ES-I3 (cell line): Measurements from ENCODE around the gene GPR12.
"Not testable (repeated sequence)": the region's sequence is repeated elsewhere in the genome, so short reads cannot be mapped to it uniquely, and the experiment has no call there.

Experiments
- H3K36me3 ChIP-seq: 2 replicates; pipeline ENCODE4 v1.6.1; 2013; ENCODE audit warnings: mild to moderate bottlenecking, low read length, control low read depth, moderate library complexity; ENCODE audit not compliant: insufficient read depth
- H3K4me1 ChIP-seq: 2 replicates; pipeline ENCODE4 v1.6.1; 2013; ENCODE audit warnings: mild to moderate bottlenecking, control low read depth, low read length; ENCODE audit not compliant: insufficient read depth
- H3K9ac ChIP-seq: 2 replicates; pipeline ENCODE4 v1.6.1; 2013; ENCODE audit warnings: low read depth, mild to moderate bottlenecking, low read length, moderate library complexity
- H3K9me3 ChIP-seq: 2 replicates; pipeline ENCODE4 v1.6.1; 2013; ENCODE audit warnings: mild to moderate bottlenecking, low read length, moderate library complexity; ENCODE audit not compliant: control insufficient read depth, insufficient read depth

The GPR12 gene

DNA sequence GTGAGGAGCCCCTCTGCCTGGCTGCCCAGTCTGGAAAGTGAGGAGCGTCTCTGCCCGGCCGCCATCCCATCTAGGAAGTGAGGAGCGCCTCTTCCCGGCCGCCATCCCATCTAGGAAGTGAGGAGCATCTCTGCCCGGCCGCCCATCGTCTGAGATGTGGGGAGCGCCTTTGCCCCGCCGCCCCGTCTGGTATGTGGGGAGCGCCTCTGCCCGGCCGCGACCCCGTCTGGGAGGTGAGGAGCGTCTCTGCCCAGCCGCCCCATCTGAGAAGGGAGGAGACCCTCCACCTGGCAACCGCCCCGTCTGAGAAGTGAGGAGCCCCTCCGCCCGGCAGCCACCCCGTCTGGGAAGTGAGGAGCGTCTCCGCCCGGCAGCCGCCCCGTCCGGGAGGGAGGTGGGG, 37.0 kb downstream of the GPR12 start:
- not testable (repeated sequence) for H3K36me3 ChIP-seq, H3K9ac ChIP-seq, H3K4me1 ChIP-seq, H3K9me3 ChIP-seq

DNA sequence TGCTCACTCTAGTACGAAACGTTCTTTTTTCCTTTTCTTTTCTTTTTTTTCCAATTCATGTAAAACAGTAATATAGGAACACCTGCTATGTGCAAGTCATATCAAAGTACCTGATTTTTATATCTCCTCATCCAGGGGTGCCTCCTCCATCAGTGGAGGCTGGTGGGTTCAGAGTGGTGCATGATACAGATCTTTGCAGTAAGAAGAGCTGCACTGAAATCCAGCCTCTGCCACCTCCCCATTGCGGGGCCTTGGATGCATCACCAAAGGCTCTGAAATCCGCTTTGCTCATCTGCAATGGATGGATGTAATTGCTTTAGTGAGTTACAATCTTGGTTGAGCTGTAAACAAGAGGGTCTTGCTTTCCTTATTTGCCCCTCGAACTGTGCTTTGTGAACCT, 38.3 kb downstream of the GPR12 start:
- Histone ChIP-seq H3K9me3 (no peaks in the 10 kb centered on the region), H3K9ac (no peak overlapping the region), H3K36me3 (no peaks in the 10 kb centered on the region), H3K4me1 (no peaks in the 10 kb centered on the region; the same call in 1 of the 2 replicates)

DNA sequence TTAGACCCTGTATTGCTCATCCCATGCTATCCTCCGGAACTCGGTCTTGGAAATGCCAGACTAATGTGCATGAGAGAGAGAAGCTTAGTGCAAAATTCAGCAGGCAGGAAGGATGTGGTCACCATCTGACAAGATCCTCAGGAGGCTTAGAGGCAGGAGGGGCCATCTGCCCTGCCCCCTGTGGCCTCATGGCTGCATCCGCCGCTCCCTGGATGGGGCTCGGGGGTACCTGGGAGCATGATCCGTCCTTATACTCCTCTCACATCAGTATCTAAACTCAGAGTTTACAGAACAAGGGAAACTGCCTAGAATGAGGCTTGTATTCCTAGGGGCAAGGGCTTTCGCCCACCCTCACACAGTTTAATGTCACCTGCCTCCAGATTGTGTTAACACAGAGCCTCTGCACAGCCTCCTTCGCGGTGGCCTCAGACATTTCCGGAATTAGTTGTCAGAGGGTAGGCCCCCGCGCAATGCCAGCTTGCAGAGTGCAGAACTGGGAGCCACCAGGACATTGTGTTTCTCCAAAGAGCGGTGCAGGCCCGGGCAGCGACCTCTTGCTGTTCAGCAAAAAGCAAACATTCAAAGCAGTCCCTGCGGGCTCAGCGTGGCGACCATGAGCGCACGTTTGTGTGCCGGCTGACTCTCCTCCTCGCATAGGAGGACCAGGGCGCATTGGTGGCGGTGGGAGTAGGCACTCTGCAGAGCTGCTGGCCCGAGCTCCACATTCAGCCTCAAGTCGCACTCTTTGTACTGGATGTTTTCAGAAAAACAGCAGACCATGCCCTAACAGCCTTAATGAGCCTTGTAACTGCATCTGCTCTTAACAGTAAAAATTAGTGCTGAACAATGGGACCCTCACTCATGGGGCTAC, 39.1 kb downstream of the GPR12 start:
- Histone ChIP-seq H3K4me1 (no peaks in the 10 kb centered on the region; the same call in 1 of the 2 replicates), H3K36me3 (no peaks in the 10 kb centered on the region), H3K9ac (no peak overlapping the region), H3K9me3 (no peaks in the 10 kb centered on the region)

DNA sequence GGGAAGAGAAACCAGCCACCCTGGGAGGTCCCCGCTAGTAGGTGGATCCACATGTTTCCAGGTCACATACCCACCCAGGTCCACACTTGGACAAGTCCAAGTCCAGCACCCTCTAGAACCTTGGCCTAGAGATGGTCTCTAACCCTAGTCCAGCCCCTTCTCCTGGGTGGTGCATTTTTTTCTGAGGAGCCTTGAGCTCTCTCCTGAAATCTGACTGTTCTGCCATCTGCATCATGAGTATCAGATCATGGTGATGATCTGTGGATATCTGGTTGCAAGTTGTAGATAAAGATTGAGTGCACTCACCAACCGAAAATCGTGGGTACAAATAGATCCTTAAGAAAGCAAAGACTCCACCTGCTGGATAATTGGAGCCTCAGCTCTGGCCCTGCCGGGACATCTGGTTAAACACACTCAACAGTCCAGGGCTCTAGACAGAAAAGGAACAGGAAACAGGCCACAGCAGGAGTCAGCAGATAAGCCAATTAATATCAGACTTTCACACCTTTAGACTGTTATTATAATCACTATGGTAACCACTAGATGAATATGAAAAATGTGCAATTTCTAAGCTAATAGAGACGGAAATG, 41.1 kb downstream of the GPR12 start:
- H3K9me3 ChIP-seq: no peaks in the 10 kb centered on the region
- no peaks in the 10 kb centered on the region for H3K36me3 ChIP-seq
- H3K9ac ChIP-seq: no peak overlapping the region
- no peaks in the 10 kb centered on the region; the same call in 1 of the 2 replicates for H3K4me1 ChIP-seq

DNA sequence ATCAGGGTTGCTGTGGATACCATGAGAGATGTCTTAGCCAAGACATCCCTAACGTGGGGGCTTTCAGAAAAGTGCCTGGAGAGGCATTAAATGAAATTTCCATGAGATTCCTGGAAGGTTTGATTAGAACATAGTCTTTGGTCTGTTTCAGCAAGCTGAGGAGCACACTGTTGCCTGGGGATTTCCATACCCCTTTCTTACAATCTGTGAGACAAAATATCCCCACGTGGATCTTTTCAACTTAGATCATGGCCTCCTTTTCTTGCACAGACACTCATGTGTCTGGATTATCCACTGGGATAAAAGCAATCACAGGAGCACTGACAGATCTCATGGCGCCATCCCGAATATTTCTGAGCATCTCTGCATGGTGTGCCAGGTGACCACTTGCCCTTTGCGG, 41.7 kb downstream of the GPR12 start:
- no peaks in the 10 kb centered on the region; the same call in 1 of the 2 replicates for H3K4me1 ChIP-seq
- no peaks in the 10 kb centered on the region for H3K36me3 ChIP-seq
- H3K9me3 ChIP-seq: no peaks in the 10 kb centered on the region
- no peak overlapping the region for H3K9ac ChIP-seq

DNA sequence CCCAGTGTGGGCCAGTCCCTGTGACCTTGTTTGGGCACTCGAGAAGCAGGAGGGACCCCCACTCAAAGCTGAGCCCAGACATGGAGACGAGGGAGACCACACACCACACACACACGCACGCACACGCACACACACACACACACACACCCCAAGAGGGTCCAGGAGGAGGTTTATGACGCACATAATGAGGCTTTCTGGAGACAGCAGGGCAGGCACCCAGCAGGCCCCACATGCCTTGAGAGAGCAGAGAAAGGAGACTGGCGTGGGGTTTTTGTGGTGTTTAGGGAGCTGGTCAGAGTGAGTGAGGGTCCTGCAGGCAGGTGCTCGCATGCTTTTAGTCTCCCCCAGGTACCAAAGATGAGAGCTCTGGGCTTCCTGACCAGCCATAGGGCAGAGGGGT, 42.4 kb downstream of the GPR12 start:
- H3K4me1 ChIP-seq: no peaks in the 10 kb centered on the region; the same call in 1 of the 2 replicates
- no peak overlapping the region for H3K9ac ChIP-seq
- no peaks in the 10 kb centered on the region for H3K36me3 ChIP-seq
- no peaks in the 10 kb centered on the region for H3K9me3 ChIP-seq

DNA sequence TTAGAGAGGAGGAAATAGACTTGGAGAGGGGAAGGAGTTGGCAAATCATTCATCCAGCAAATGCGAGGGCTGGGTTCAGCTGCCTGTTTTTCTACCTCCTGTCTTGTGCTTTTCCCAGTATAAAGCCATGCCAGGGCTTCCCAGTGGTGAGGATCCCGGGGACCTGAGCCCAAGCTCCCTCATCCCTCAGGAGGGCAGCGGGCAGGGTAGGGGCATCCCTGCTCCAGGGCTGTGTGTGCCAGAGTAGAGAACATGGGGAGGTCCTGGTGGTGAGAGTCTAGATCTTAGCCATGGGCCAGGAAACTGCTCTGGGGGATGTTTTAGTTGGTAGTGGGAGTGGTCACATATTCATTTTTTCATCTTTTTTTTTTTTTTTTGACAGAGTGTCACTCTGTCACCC, 43.6 kb downstream of the GPR12 start:
- Histone ChIP-seq H3K9me3 (no peaks in the 10 kb centered on the region; the same call in 1 of the 2 replicates), H3K4me1 (no peaks in the 10 kb centered on the region; the same call in 1 of the 2 replicates), H3K9ac (no peak overlapping the region), H3K36me3 (no peaks in the 10 kb centered on the region)

DNA sequence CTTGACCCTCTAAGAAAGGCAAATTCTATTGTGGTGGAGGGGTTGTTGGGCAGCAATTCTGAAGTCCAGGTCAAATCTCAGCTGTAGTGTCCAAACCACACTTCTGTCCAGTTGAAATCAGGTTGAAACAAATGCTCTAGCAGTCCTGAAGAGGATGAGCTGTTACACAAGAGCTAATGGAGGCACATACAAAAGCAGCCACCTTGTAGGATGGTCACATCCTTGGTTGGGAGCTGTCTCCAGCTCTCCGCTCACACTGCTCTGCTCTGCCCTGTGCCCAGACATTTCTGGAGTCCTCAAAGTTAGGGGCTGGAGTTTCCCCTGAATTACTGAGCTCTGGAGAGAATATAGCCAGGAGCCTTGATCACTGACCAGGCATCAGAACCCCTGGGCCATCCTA, 47.2 kb downstream of the GPR12 start:
- Histone ChIP-seq H3K9ac (no peak overlapping the region), H3K36me3 (no peaks in the 10 kb centered on the region), H3K9me3 (no peaks in the 10 kb centered on the region; the same call in 1 of the 2 replicates), H3K4me1 (no peaks in the 10 kb centered on the region)

DNA sequence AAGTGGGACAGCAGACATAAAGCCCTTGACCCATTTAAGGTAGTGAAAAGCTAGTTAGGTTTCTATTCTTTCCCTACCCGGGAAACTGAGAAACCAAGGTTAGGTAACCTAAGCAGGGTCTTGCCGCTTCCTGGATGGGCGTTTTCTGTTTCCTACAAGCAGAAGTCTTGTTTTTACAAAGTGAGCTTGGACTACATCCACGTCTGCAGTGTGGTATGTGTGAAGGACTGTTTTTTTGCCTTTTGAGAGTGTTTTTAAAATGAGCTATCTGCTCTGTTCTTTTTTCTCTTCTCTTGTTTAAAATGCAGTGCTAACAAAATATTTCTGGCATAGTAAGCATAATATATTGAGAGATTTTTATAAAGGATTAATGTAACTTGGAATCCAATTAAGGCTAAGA, 49.4 kb downstream of the GPR12 start:
- Histone ChIP-seq H3K36me3 (no peaks in the 10 kb centered on the region), H3K9me3 (no peaks in the 10 kb centered on the region; the same call in 1 of the 2 replicates), H3K9ac (no peak overlapping the region), H3K4me1 (no peaks in the 10 kb centered on the region)

DNA sequence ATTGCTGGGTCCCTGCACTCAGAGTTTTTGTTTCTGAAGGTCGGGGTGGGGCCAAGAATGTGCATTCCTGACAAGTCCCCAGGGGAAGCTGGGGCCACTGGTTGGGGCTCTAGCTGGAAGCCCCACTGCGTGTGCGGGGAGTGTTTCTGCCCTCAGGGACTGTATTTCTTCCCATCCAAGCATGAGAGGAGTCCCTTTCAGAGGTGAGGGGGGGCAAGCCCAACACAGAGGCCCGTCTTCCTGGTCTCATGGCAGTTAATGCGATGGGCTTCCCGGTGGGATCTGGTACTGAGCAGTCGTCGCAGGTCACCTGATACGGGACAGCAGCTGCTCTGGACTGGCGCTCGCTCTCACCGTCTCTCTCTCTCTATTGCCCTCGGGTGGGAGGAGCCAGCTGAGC, 50.4 kb downstream of the GPR12 start:
- no peaks in the 10 kb centered on the region; the same call in 1 of the 2 replicates for H3K9me3 ChIP-seq
- H3K36me3 ChIP-seq: no peaks in the 10 kb centered on the region
- no peaks in the 10 kb centered on the region for H3K4me1 ChIP-seq

DNA sequence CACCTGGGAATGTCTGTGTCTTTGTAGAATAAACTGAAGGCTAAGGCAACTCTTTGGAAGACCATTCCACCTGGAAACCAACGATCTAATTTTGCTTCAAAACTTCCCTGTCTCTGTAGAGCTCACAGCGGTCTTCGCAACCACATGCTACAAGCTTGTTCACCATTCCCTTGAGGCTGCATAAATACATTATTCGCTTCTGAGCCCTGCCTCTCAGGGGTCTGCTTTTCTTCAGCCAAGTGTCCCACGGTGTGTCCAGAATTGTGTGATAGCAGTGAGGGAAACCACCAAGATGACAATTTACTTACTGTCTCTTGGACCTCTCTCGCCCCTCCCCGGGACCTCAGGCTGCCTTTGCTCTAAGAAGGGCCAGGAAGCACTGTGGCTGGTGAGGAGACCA, 51.1 kb downstream of the GPR12 start:
- no peaks in the 10 kb centered on the region for H3K36me3 ChIP-seq
- H3K9me3 ChIP-seq: no peaks in the 10 kb centered on the region; the same call in 1 of the 2 replicates
- no peaks in the 10 kb centered on the region for H3K4me1 ChIP-seq
- no peak overlapping the region for H3K9ac ChIP-seq

More for the DNA sequence above, 50.4 kb downstream of the GPR12 start:
- H3K9ac ChIP-seq: peak overlapping the region; percentile 29; the same call in 1 of the 2 replicates

DNA sequence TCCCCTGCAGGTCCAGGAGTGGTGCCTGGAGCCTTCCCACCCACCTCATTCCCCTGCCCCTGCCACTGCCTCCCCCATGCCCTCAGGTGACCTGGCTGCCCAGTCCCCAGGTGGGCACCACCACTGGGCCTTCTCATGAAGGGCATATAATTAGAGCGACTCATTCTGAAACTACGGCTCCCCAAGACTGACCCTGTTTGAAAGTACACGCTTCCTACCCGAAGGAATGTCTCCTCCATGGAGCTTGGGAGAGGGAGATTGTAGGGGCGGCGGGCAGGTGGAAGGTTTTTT, 52.6 kb downstream of the GPR12 start:
- Histone ChIP-seq H3K36me3 (no peaks in the 10 kb centered on the region), H3K9me3 (no peaks in the 10 kb centered on the region; the same call in 1 of the 2 replicates), H3K9ac (no peak overlapping the region), H3K4me1 (no peaks in the 10 kb centered on the region)

DNA sequence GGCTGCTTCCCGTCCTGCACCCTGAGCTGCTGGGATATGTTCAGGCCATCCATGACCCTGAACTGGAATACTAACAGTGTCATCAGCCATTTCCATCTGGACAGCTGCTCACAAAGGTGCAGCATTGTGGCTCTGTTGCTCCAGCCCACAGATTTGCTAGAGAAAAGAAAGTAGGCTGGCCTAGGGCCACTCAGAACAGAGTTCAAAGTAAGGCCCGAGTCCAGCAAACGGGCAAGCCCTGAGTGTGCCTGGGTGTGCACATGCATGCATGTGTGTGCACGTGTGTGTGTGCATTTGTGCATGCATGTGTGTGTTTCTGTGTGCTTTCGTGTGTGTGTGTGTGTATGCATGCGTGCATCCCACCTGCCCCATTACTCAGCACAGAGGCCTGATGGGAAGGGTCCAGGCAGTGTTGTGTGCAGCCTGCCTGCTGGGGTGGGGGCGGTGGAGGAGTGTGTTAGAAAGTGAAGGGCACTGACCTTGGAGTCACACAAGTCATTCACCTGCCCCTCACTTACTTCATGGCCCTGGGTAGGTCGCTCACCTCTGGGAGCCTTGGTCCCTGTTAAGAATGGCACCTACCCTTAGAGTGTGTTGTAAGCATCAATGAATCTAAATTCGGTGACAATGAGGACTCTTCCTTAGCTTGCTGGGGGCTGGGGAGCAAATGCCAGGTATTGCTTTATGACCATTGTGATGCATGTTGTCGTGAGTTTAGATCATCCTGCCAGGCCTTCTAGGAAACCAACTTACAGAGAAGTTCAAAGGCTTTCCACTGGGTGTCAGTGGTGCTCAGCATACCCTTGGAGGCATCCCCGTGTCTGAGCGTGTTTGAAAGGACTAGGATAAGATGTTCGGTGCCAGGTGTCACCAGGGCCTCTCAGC, 53.2 kb downstream of the GPR12 start:
- H3K9me3 ChIP-seq: no peaks in the 10 kb centered on the region; the same call in 1 of the 2 replicates
- no peak overlapping the region for H3K9ac ChIP-seq
- no peaks in the 10 kb centered on the region for H3K36me3 ChIP-seq
- H3K4me1 ChIP-seq: no peaks in the 10 kb centered on the region

DNA sequence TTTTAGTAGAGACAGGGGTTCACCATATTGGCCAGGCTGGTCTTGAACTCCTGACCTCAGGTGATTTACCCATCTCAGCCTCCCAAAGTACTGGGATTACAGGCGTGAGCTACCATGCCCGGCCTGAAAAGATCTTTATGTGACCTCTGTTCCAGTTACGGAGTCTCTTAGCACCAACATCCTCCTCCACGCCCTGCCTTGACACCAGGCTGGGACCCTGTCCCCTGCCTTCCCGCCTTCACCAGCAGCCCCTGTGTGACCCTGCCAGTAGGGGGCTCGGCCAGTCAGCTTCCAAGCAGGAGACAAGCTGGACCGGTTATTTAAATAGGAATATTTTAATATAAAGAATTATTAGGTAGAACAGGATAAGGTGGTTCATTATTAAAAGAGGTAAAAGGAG, 54.2 kb downstream of the GPR12 start:
- no peak overlapping the region for H3K9ac ChIP-seq
- H3K36me3 ChIP-seq: no peaks in the 10 kb centered on the region
- no peaks in the 10 kb centered on the region; the same call in 1 of the 2 replicates for H3K9me3 ChIP-seq
- H3K4me1 ChIP-seq: no peaks in the 10 kb centered on the region
